ENCODE data around the gene GNE.

GRCh38 chr9:36268007-36268427 lies 9.8 kb upstream of the GNE start:
- TF ChIP-seq REST (IDR thresholded peaks at IDR 0.05; ENCODE audit: insufficient read depth in 1 of 2, low read depth in 2 of 2, low read length in 2 of 2) (no peak), FOXP2 (optimal IDR thresholded peaks at IDR 0.05; ENCODE audit: borderline replicate concordance, extremely low read depth, extremely low read length, insufficient read depth) (no peak), POLR2AphosphoS5 (IDR thresholded peaks at IDR 0.05; ENCODE audit: low read depth, low read length) (no peak)

All from PFSK-1 (cell line).